Liver (tissue), 9 donors: ENCODE data around the gene BBC3. TPM values are rescaled to one million over a fixed set of nuclear protein-coding genes. Genes with fewer than 3 reads are reported as not detected.

Experiments used
- DNase-seq: peaks from one replicate; pipeline ENCODE4 v3.0.0-alpha.2; 2017; ENCODE audit warnings: low spot score
- H3K27ac ChIP-seq, 2 donors: one replicate each; pipeline ENCODE4 v1.7.0; 2013; ENCODE audit warnings: inconsistent platforms in 2 of 2, low read length in 2 of 2, control low read depth in 1 of 2, low read depth in 1 of 2, mild to moderate bottlenecking in 1 of 2
- H3K27me3 ChIP-seq, 4 donors: one replicate each; pipeline versions ENCODE4 v1.6.1 to v1.7.0; 2013; ENCODE audit warnings: low read length in 3 of 4, inconsistent platforms in 1 of 4, mild to moderate bottlenecking in 1 of 4, moderate library complexity in 1 of 4; ENCODE audit not compliant: control insufficient read depth in 4 of 4, insufficient read depth in 4 of 4
- H3K36me3 ChIP-seq, 4 donors: one replicate each; pipeline versions ENCODE4 v1.6.1 to v1.7.0; 2013; ENCODE audit warnings: low read length in 3 of 4, mild to moderate bottlenecking in 3 of 4, low read depth in 1 of 4, moderate library complexity in 1 of 4; ENCODE audit not compliant: control insufficient read depth in 4 of 4, insufficient read depth in 3 of 4
- H3K4me1 ChIP-seq, 4 donors: one replicate each; pipeline versions ENCODE4 v1.6.1 to v1.7.0; 2013; ENCODE audit warnings: low read length in 3 of 4, mild to moderate bottlenecking in 3 of 4, moderate library complexity in 1 of 4; ENCODE audit not compliant: control insufficient read depth in 4 of 4, insufficient read depth in 4 of 4
- H3K4me3 ChIP-seq, 3 donors: one replicate each; pipeline versions ENCODE4 v1.6.1 to v1.7.0; 2013; ENCODE audit warnings: low read length in 3 of 3, control low read depth in 1 of 3, low read depth in 1 of 3, mild to moderate bottlenecking in 1 of 3
- H3K9ac ChIP-seq, 2 donors: one replicate each; pipeline ENCODE4 v1.7.0; 2013; ENCODE audit warnings: low read length in 2 of 2, mild to moderate bottlenecking in 2 of 2, moderate library complexity in 2 of 2, control low read depth in 1 of 2, low read depth in 1 of 2
- H3K9me3 ChIP-seq, 4 donors: one replicate each; pipeline versions ENCODE4 v1.6.1 to v1.7.0; 2013; ENCODE audit warnings: low read length in 3 of 4; ENCODE audit not compliant: control insufficient read depth in 4 of 4
- ATF3 ChIP-seq: IDR thresholded peaks from 2 replicates; pipeline ENCODE4 v1.6.1; 2016; ENCODE audit warnings: antibody characterized with exemption
- EGR1 ChIP-seq, 2 donors: IDR thresholded peaks; 2 replicates each; pipeline ENCODE4 v1.6.1; 2016 to 2018; ENCODE audit warnings: antibody characterized with exemption in 2 of 2, low read depth in 2 of 2
- FOXA2 ChIP-seq: IDR thresholded peaks from 2 replicates; pipeline ENCODE4 v1.6.1; 2016; ENCODE audit warnings: antibody characterized with exemption
- HNF4A ChIP-seq, 2 donors: conservative IDR thresholded peaks; 2 replicates each; pipeline ENCODE4 v1.6.1; 2016; ENCODE audit warnings: antibody characterized with exemption in 2 of 2, mild to moderate bottlenecking in 2 of 2
- HNF4G ChIP-seq: IDR thresholded peaks from 2 replicates; pipeline ENCODE4 v1.6.1; 2016; ENCODE audit warnings: antibody characterized with exemption
- MAX ChIP-seq: IDR thresholded peaks from 2 replicates; pipeline ENCODE4 v1.6.1; 2016; ENCODE audit warnings: antibody characterized with exemption
- NR2F2 ChIP-seq: IDR thresholded peaks from 2 replicates; pipeline ENCODE4 v1.6.1; 2016; ENCODE audit warnings: antibody characterized with exemption
- RAD21 ChIP-seq, 2 donors: IDR thresholded peaks; 2 replicates each; pipeline ENCODE4 v1.6.1; 2016; ENCODE audit warnings: antibody characterized with exemption in 2 of 2, mild to moderate bottlenecking in 2 of 2
- REST ChIP-seq: IDR thresholded peaks from 2 replicates; pipeline ENCODE4 v1.6.1; 2016; ENCODE audit warnings: antibody characterized with exemption, mild to moderate bottlenecking
- RXRA ChIP-seq, 2 donors: IDR thresholded peaks; 2 replicates each; pipeline ENCODE4 v1.6.1; 2017 to 2018; ENCODE audit warnings: antibody characterized with exemption in 2 of 2, mild to moderate bottlenecking in 1 of 2
- SP1 ChIP-seq: IDR thresholded peaks from 2 replicates; pipeline ENCODE4 v1.6.1; 2018; ENCODE audit warnings: antibody characterized with exemption, mild to moderate bottlenecking
- TAF1 ChIP-seq: conservative IDR thresholded peaks from 2 replicates; pipeline ENCODE4 v1.6.1; 2016; ENCODE audit warnings: antibody characterized with exemption, mild to moderate bottlenecking
- YY1 ChIP-seq: IDR thresholded peaks from 2 replicates; pipeline ENCODE4 v1.6.1; 2016; ENCODE audit warnings: antibody characterized with exemption, mild to moderate bottlenecking
- ZBTB33 ChIP-seq: IDR thresholded peaks from 2 replicates; pipeline ENCODE4 v1.6.1; 2016; ENCODE audit warnings: antibody characterized with exemption
- WGBS: extraction: QIAGEN DNeasy Blood & Tissue Kit; methylation state at CpG from one replicate; pipeline ENCODE4 v1.1.7; 2013; 5-methylcytosine and 5-hydroxymethylcytosine counted together
- polyA plus RNA-seq, 2 donors: library from polyadenylated mRNA; stranded (reverse) in 1 of 2; unstranded in 1 of 2; fragments of 200-250 nt in 1 of 2; fragments of >200 nt in 1 of 2; fragmentation: Nextera tagmentation in 1 of 2; extraction: Ambion mirVana in 1 of 2; gene quantifications; one replicate each; pipeline versions ENCODE4 v1.2.1 to v1.2.3, GENCODE V29; 2013 to 2015
- total RNA-seq, 2 donors: library from RNA; depleted of rRNA; stranded (reverse); fragments of >200 nt; gene quantifications; one replicate each; pipeline ENCODE4 v1.2.3, GENCODE V29; 2014
- donor health status: healthy.
- donor health status: healthy.
- donor health status: healthy.
- donor health status: healthy.
- donor health status: healthy.

BBC3 gene
- total and polyA plus RNA-seq, 4 donors = 0.35 to 2.6 (median 1.6) TPM

GRCh38 chr19:47274891-47275761 lies 44.1 kb upstream of the BBC3 start:
- 24% methylated on average over 82 of the region's 82 CpGs for WGBS
- Histone ChIP-seq H3K9me3 (no peaks in the 10 kb centered on the region), H3K27me3 (no peaks in the 10 kb centered on the region), H3K36me3 (peaks cover 11 to 14% (median 11%) of the 10 kb centered on the region in 4 donors), H3K9ac (no peak overlapping the region), H3K4me1 (peaks cover 0 to 22% (median 13%) of the 10 kb centered on the region in 4 donors), H3K4me3 (peak overlapping the region in 2 of 3 donors; percentile 49 to 56), H3K27ac (peak overlapping the region; percentile 61 to 71)
- TF ChIP-seq RXRA (IDR thresholded peaks at IDR 0.05) (no peak), ATF3 (no peak), YY1 (no peak), TAF1 (no peak), HNF4G (no peak), MAX (no peak), HNF4A (conservative IDR thresholded peaks at IDR 0.05) (no peak)
- no peak for DNase-seq

- H3K9ac ChIP-seq = peak within 1 kb of the TSS; percentile 76 to 95
- no peaks in the 10 kb centered on the region for H3K27me3 ChIP-seq
- DNase-seq = peak; percentile 100
- peak; percentile 35 for TF ChIP-seq MAX
- peak; percentile 73 for TF ChIP-seq ZBTB33
- TF ChIP-seq EGR1 (IDR thresholded peaks at IDR 0.05; ENCODE audit: low read depth in 2 of 2) = no peak
- TF ChIP-seq YY1 = peak; percentile 33
- TF ChIP-seq FOXA2 = no peak
- TF ChIP-seq NR2F2 = peak; percentile 7
- TF ChIP-seq REST = peak; percentile 46
- TF ChIP-seq SP1 = peak; percentile 50
- no peak for TF ChIP-seq RAD21 (IDR thresholded peaks at IDR 0.05)
- WGBS = 1% methylated on average over 72 of the region's 72 CpGs
- H3K36me3 ChIP-seq = peaks cover 11 to 18% (median 11%) of the 10 kb centered on the region in 4 donors
- H3K9me3 ChIP-seq = no peaks in the 10 kb centered on the region
- peaks cover 0 to 22% (median 13%) of the 10 kb centered on the region in 4 donors for H3K4me1 ChIP-seq
- peak within 1 kb of the TSS; percentile 87 to 99 for H3K27ac ChIP-seq
- H3K4me3 ChIP-seq = peak within 1 kb of the TSS; percentile 58 to 77 (median 69)
Observed at GRCh38 chr19:47274071-47274890, 43.3 kb upstream of the BBC3 start, which contains the start of gene INAFM1. Gene INAFM1, plus strand, starts transcription at chr19:47274885. Its CDS starts 35 bp downstream, at chr19:47274920.
